M059J (cell line): ENCODE results near the gene GAB2. TPM values are rescaled to one million over a fixed set of nuclear protein-coding genes. Genes with fewer than 3 reads are reported as not detected.
"Not testable (repeated sequence)": the region's sequence is repeated elsewhere in the genome, so short reads cannot be mapped to it uniquely, and the experiment has no call there.

Experiments used
- DNase-seq: peaks from one replicate; pipeline ENCODE4 v3.0.0-alpha.2; 2012; ENCODE audit warnings: low read depth
- total RNA-seq: library from RNA; depleted of rRNA; stranded (reverse); fragments of >200 nt; shearing (Covaris generic); gene quantifications from 2 replicates; pipeline ENCODE4 v1.2.3, GENCODE V29; 2014

Gene GAB2
- total RNA-seq, 1 experiment from 2014 or later: 2.9 TPM

- no peak for DNase-seq
These were observed 134.8 kb downstream of the GAB2 start for GRCh38 chr11:78282821-78283220.

DNA sequence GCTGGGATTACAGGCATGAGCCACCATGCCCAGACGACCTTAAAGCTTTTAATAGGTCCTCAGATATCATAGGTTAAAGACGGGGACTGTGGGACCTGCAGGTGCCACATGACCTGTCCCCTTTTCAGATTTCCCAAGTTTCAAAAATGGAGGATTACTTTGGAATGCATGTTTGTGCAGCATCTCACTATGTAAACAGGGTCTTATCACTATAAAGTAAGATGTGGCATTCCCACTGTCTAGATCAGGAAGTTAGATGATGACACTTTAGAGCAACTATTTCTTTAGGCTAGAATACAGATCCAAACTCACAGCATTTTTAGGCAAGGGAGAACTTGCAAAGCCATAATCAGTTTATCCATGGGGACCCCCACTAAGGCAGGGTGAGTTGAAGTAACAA, 136.1 kb downstream of the GAB2 start:
- DNase-seq: no peak

GRCh38 chr11:78277314-78277994, 140.2 kb downstream of the GAB2 start:
- peak; percentile 7 for DNase-seq

DNA sequence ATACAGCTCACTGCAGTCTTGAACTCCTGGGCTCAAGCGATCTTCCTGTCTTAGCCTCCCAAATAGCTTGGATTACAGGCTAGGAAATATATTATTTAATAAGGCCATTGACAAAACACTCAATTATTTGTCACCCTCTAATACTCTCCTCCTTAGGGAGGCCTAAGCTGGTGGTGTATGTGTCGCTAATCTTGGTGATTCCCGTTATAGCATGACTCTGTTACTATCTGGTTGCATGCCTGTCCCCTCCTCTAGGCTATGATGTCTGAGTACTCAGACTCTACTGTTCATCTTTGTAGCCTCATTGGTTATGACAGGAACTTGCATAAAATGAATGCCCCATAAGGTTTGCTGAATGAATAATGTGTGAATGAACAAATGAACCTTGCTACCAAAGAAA, 141.3 kb downstream of the GAB2 start:
- DNase-seq: no peak

DNA sequence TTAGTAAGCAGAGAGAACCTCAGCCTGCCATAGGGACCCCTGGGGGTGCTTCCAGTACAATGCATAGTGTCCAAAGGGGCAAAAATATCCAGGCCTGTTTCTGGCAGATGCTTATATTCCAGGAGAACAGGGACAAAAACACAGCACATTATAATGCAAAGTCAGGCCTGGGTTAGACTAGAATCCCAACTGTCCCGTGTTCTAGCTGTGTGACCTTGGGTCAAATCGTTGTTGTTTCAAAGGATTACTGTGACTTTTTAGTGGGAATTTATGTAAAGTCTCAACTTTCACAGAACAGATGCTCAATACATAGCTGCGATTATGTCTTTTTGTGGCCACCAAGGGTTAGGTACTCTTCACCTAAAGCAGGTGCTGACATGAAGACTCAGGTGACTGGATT, 142.9 kb downstream of the GAB2 start:
- DNase-seq: no peak

DNA sequence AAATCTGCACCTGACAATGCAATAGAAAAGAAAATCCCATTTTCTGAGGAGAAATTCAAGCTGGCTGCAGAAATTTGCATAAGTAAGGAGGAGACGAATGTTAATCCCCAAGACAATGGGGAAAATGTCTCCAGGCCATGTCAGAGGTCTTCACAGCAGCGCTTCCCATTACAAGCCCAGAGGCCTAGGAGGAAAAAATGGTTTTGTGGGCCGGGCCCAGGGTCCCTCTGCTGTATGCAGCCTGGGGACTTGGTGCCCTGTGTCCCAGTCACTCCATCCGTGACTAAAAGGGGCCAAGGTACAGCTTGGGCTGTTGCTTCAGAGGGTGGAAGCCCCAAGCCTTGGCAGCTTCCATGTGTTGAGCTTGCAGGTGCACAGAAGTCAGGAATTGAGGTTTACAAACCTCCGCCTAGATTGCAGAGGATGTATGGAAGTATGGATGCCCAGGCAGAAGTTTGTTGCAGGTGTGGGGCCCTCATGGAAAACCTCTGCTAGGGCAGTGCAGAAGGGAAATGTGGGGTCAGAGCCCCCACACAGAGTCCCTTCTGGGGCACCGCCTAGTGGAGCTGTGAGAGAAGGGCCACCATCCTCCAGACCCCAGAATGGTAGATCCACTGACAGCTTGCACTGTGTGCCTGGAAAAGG, 144.9 kb downstream of the GAB2 start:
- not testable (repeated sequence) for DNase-seq

GRCh38 chr11:78271801-78272200, 145.8 kb downstream of the GAB2 start:
- not testable (repeated sequence) for DNase-seq

DNA sequence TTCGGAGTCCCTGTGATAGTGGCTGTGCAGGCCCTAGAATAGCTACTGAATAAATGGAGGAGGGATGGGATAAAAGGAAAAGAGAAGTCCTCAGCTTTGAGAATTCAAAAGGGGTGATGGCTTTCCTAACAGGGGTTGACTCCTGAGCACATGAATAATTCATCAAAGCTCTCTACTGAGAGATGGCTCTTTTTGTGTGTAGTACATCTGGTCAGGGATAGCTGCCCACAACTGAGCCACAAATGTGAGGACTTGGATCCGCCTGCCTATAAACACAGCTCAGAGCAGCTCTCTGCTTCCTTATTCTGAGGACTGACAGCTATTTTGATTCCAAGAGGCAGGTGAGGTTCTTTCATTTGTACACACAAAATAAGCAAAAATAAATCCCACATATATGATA, 146.6 kb downstream of the GAB2 start:
- no peak for DNase-seq

GRCh38 chr11:78269806-78270205, 147.8 kb downstream of the GAB2 start:
- no peak for DNase-seq

GRCh38 chr11:78268591-78269410, 148.8 kb downstream of the GAB2 start:
- DNase-seq: no peak

DNA sequence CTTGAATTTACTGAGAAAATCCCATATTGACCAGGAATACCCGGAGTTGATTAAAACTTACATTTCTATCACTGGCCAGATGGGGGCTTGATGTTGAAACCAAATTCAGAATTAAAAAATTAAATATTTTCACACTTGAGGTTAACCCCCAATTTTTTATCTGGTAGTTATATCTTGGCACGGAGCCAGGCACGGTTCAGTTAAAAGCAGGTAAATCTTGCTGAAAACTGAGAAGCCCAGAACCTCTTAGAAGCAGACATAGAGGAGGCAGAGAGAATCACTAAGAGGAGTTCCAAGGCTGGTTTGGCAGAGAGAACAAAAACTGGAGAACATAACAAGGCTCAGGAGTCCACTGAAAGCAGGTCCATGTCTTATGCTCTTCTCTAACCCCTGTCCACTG, 151.2 kb downstream of the GAB2 start:
- no peak for DNase-seq

GRCh38 chr11:78265326-78265725, 152.3 kb downstream of the GAB2 start:
- DNase-seq: peak; percentile 52

GRCh38 chr11:78262691-78263090, 154.9 kb downstream of the GAB2 start:
- no peak for DNase-seq

DNA sequence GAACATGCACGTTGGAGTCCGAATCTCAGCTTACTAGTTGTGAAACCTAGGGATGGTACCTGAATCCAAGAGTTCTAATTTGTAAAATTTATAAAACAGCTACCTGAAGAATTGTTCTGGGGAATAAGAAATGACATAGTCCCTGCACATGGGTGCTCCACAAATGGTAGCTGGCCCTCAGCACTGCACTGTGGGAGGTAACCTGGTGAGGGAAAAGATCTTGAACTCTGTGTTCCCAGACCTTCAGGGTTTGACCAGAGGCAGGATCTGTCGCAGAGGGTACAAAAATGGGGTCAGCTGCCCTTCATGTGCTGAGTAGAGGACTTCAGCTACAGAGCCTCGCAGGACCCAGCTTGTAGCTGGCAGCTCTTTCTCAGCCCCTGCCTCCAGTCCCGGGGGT, 155.4 kb downstream of the GAB2 start:
- no peak for DNase-seq

DNA sequence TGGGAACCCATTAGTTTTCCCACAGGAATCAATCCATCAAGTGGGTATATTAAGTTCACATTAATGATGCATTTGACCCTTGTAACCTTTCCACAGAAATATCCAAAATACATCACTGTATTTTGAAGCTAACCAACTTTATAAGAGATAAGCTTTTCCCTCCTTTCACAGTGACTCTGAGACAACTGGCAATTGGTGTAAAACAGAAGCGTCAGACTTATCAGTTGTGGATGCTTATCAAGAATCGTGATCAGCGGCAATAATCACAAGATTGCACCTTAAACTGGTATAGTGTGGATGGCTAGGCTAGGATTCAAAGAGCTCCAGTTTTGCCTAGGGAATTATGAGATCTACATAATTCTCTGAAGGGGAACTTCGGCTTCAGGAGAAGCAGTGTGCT, 155.8 kb downstream of the GAB2 start:
- no peak for DNase-seq

DNA sequence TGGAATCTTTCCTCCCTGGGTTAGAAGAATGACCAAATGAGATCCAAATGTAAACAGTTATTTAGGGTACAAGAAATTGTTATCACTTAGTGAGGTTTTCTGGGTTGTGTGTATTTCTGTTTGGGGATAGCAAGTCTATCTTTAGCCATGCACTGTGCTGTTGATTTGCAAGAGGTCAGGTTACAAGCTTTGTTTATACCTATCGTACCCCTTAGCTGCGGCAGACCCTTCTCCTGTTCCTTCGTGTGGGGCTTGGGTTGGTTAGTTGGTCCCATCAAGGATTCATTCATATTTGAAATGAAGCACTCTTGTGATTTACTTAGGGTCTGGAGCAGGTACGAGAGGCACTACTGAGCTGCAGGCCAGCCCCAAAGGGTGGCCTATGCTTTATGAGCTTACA, 156.3 kb downstream of the GAB2 start:
- DNase-seq: no peak

- no peak for DNase-seq
These were observed 157.7 kb downstream of the GAB2 start for GRCh38 chr11:78259777-78260487.

DNA sequence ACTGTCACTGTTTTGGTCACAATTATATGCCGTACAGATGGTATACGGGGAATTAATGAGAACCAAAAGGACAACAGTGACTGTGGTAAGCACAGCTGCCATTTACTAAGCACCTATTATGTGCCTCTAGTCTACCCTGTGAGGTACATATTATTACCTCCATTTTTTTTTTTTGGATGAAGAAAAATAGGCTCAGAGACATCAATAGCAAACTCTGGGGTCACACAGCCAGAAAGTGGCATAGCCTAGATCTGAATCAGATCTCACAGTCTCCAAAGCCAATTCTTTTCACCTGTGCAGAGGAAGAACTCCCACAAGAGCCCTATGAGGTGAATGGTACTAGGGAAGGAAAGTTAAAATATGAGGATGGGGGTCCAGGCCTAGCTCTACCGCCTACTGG, 160.0 kb downstream of the GAB2 start:
- DNase-seq: no peak

- DNase-seq: peak; percentile 84
These were observed 160.7 kb downstream of the GAB2 start for GRCh38 chr11:78256962-78257361.

DNA sequence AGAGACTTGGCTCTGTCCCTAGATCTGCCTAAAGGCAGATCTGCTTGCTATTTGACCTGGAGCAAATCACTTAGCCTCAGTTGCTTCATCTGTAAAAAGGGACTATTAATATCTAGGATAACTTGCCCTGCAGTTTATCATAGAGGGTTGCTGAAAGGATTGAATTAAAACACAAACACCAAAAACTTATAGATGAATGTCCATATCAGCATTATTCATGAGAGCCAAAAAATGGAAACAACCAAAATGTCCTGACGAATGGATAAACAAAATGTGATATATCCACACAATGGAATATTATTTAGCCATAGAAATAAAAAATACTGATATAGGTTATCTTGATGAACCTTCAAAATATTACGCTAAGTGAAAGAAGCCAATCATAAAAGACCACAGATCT, 161.7 kb downstream of the GAB2 start:
- no peak for DNase-seq

DNA sequence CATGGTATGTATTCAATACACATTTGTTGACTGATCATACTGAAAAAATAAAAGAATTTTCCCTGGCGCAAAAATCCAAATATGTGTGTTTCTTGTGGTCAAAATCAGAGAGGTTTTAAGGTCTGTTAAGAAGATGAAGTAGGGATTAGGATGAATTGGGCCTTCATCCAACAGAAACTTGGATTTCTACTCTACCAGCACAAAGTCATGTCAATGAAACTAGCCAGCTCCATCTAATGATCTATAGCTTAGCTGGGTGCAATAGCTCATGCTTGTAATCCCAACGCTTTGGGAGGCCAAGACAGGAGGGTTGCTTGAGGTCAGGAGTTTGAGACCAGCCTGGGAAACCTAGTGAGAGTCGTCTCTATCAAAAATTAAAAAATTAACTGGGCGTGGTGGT, 163.4 kb downstream of the GAB2 start:
- DNase-seq: no peak

GRCh38 chr11:78253797-78254196, 163.8 kb downstream of the GAB2 start:
- peak; percentile 77 for DNase-seq
